HepG2 (cell line): ENCODE measurements around the gene TRIM8. TPM values are rescaled to one million over a fixed set of nuclear protein-coding genes. Genes with fewer than 3 reads are reported as not detected.

Experiments used
- ATAC-seq: fragments of 200-7000 bp; cut with Tn5 transposase; 3 replicates; pipeline ENCODE4 v1.9.1; 2020; ENCODE audit warnings: mild to moderate bottlenecking, moderate library complexity
- BruUV-seq: library from RNA; stranded (reverse); fragments of 400-500 nt; replicated peaks from 2 replicates; lab custom pipeline; 2021; lab: Mats Ljungman, UMichigan
- CTCF ChIA-PET: fragments of 300-600 bp; formaldehyde crosslinking; extraction: SDS; loops from one replicate; lab custom pipeline; 2021; ENCODE audit warnings: low total read pairs, inconsistent platforms, low intra/inter-chr PET ratio; lab: Yijun Ruan, JAX
- POLR2A ChIA-PET: fragments of 350-600 bp; sonication (Branson Sonifier 250); formaldehyde crosslinking; loops from one replicate; lab custom pipeline; 2020; ENCODE audit warnings: antibody characterized with exemption, inconsistent platforms; lab: Yijun Ruan, JAX
- DNase-seq: peaks from one replicate; pipeline ENCODE4 v3.0.0-alpha.2; 2015; ENCODE audit warnings: low spot score
- FAIRE-seq: peaks from 3 replicates; lab custom pipeline; 2011; peaks lifted over from hg19 to GRCh38; lab: Jason Lieb, UNC
- H2AFZ ChIP-seq: one replicate; pipeline ENCODE4 v1.6.1; 2011; ENCODE audit warnings: low read length, inconsistent platforms
- H3K27ac ChIP-seq: fragments of 300-600 bp; 3 replicates; pipeline ENCODE4 v1.8.0; 2011; ENCODE audit warnings: mixed run types, mild to moderate bottlenecking, mixed read lengths, low read length, inconsistent platforms; ENCODE audit not compliant: insufficient read depth; ENCODE audit errors: extremely low read length
- H3K27me3 ChIP-seq, 2 experiments: fragments of 200-600 bp in 1 of 2; 2 replicates in 1 of 2; 3 replicates in 1 of 2; pipeline versions ENCODE4 v1.6.0 to v1.8.0; 2011; ENCODE audit warnings: low read length in 2 of 2, mild to moderate bottlenecking in 2 of 2, moderate library complexity in 2 of 2, inconsistent platforms in 1 of 2; ENCODE audit not compliant: insufficient read depth in 2 of 2, control insufficient read depth in 1 of 2
- H3K36me3 ChIP-seq, 2 experiments: fragments of 200-600 bp in 1 of 2; replicated peaks in 1 of 2; 2 replicates in 1 of 2; 3 replicates in 1 of 2; pipeline versions ENCODE4 v1.5.1 to v1.8.0; 2011; ENCODE audit warnings: low read length in 2 of 2, inconsistent platforms in 1 of 2; ENCODE audit not compliant: insufficient read depth in 2 of 2, control insufficient read depth in 1 of 2
- H3K4me1 ChIP-seq: 2 replicates; pipeline ENCODE4 v1.5.1; 2012; ENCODE audit warnings: low read length, inconsistent platforms; ENCODE audit not compliant: insufficient read depth
- H3K4me2 ChIP-seq: 2 replicates; pipeline ENCODE4 v1.6.0; 2011; ENCODE audit warnings: low read depth, low read length, inconsistent platforms
- H3K4me3 ChIP-seq, 3 experiments: fragments of 200-600 bp in 1 of 3; sonication (generic), shearing (Covaris generic) in 1 of 3; replicated peaks in 1 of 3; 2 replicates each; pipeline ENCODE4 v1.5.1; 2011 to 2016; ENCODE audit warnings: low read length in 3 of 3, inconsistent platforms in 2 of 3, low read depth in 2 of 3, mild to moderate bottlenecking in 2 of 3, control low read depth in 1 of 3, mixed read lengths in 1 of 3; ENCODE audit not compliant: insufficient read depth in 1 of 3
- H3K79me2 ChIP-seq: one replicate; pipeline ENCODE4 v1.6.1; 2011; ENCODE audit warnings: low read length, inconsistent platforms; ENCODE audit not compliant: insufficient read depth
- H3K9ac ChIP-seq: 2 replicates; pipeline ENCODE4 v1.6.0; 2011; ENCODE audit warnings: mild to moderate bottlenecking, low read depth, low read length, inconsistent platforms; ENCODE audit not compliant: insufficient read depth
- H3K9me3 ChIP-seq: 2 replicates; pipeline ENCODE4 v1.5.1; 2012; ENCODE audit warnings: mild to moderate bottlenecking, low read length
- H4K20me1 ChIP-seq: 2 replicates; pipeline ENCODE4 v1.6.0; 2011; ENCODE audit warnings: inconsistent platforms, mild to moderate bottlenecking, low read length, moderate library complexity; ENCODE audit not compliant: insufficient read depth
- CENPX ChIP-seq: sonication (generic); formaldehyde crosslinking; IDR thresholded peaks from 2 replicates; pipeline ENCODE4 v1.9.0; 2021; ENCODE audit warnings: mild to moderate bottlenecking, missing genetic modification reagents, moderate library complexity
- FOXA1 ChIP-seq, 2 experiments: fragments of 450-650 bp in 1 of 2; sonication (generic) in 1 of 2; formaldehyde crosslinking in 1 of 2; IDR thresholded peaks; 2 replicates each; pipeline versions ENCODE4 v1.4.0 to v1.6.1; 2016 to 2020; ENCODE audit warnings: missing genetic modification reagents in 1 of 2
- KAT2B ChIP-seq: fragments of 150-350 bp; IDR thresholded peaks from 2 replicates; pipeline ENCODE4 v1.6.1; 2014; ENCODE audit warnings: low read depth, low read length, borderline replicate concordance
- NRL ChIP-seq: sonication (generic); formaldehyde crosslinking; IDR thresholded peaks from 2 replicates; pipeline ENCODE4 v1.5.0; 2020; ENCODE audit warnings: missing genetic modification reagents, mild to moderate bottlenecking, moderate library complexity, borderline replicate concordance
- PHF8 ChIP-seq: sonication (generic); formaldehyde crosslinking; IDR thresholded peaks from 2 replicates; pipeline ENCODE4 v1.5.0; 2020; ENCODE audit warnings: missing genetic modification reagents
- PRMT3 ChIP-seq: sonication (generic); formaldehyde crosslinking; IDR thresholded peaks from 2 replicates; pipeline ENCODE4 v1.8.1; 2022; ENCODE audit warnings: low read depth, mild to moderate bottlenecking, moderate library complexity, missing genetic modification reagents, borderline replicate concordance
- SMAD1 ChIP-seq: sonication (generic); formaldehyde crosslinking; IDR thresholded peaks from 2 replicates; pipeline ENCODE4 v1.4.0; 2020; ENCODE audit warnings: missing genetic modification reagents, low read depth, mild to moderate bottlenecking, borderline replicate concordance
- SPEN ChIP-seq: sonication (generic); formaldehyde crosslinking; IDR thresholded peaks from 2 replicates; pipeline ENCODE4 v1.5.1; 2020; ENCODE audit warnings: low read depth, mild to moderate bottlenecking, missing genetic modification reagents
- TAF15 ChIP-seq: fragments of 200-400 bp; formaldehyde crosslinking; IDR thresholded peaks from one replicate; pipeline ENCODE4 v1.6.1; 2018; ENCODE audit warnings: mild to moderate bottlenecking, low read depth, low read length; ENCODE audit not compliant: poor library complexity, severe bottlenecking
- TOE1 ChIP-seq: sonication (generic); formaldehyde crosslinking; IDR thresholded peaks from 2 replicates; pipeline ENCODE4 v1.4.0; 2020; ENCODE audit warnings: mild to moderate bottlenecking, missing genetic modification reagents
- ZBTB3 ChIP-seq: sonication (generic); formaldehyde crosslinking; IDR thresholded peaks from 2 replicates; pipeline ENCODE4 v1.4.0; 2020; ENCODE audit warnings: low read depth, mild to moderate bottlenecking, moderate library complexity, missing genetic modification reagents, borderline replicate concordance
- ZNF547 ChIP-seq: sonication (generic); formaldehyde crosslinking; IDR thresholded peaks from 2 replicates; pipeline ENCODE4 v1.5.1; 2020; ENCODE audit warnings: mild to moderate bottlenecking, missing genetic modification reagents
- ZSCAN21 ChIP-seq: sonication (generic); formaldehyde crosslinking; IDR thresholded peaks from 2 replicates; pipeline ENCODE4 v1.8.0; 2022; ENCODE audit warnings: mild to moderate bottlenecking, missing genetic modification reagents, moderate library complexity, borderline replicate concordance
- WGBS: methylation state at CpG from one replicate; pipeline ENCODE4 v1.1.6; 2017; ENCODE audit warnings: low lambda C conversion rate; 5-methylcytosine and 5-hydroxymethylcytosine counted together
- in situ Hi-C: cut with HindIII; loops from 2 replicates; pipeline ENCODE4 v1.10.0; 2017; ENCODE audit warnings: low pct_unique_long_range_greater_than_20kb; ENCODE audit not compliant: extremely low pct_ligation_motif_present
- intact Hi-C: fragments of 100-400 bp; cut with micrococcal nuclease; formaldehyde crosslinking; loops from one replicate; pipeline ENCODE4 v1.10.0; 2022; ENCODE audit not compliant: unreplicated experiment
- polyA plus RNA-seq, 8 experiments: library from polyadenylated mRNA; depleted of rRNA in 3 of 8; stranded (reverse) in 7 of 8; unstranded in 1 of 8; fragments of >200 nt; fragmentation: Illumina TruSeq in 4 of 8; extraction: Trizol in 4 of 8; gene quantifications; 2 replicates each; pipeline versions ENCODE4 v1.2.1 to v1.2.3, GENCODE V29; 2011 to 2016; ENCODE audit warnings: low read depth in 4 of 8, missing spikeins in 1 of 8, mixed read lengths in 1 of 8; ENCODE audit not compliant: insufficient read depth in 1 of 8
- total RNA-seq, 5 experiments: library from RNA; depleted of rRNA; stranded (reverse); fragments of >200 nt; fragmentation: Illumina TruSeq; extraction: Trizol; gene quantifications; 2 replicates each; pipeline ENCODE4 v1.2.3, GENCODE V29; 2016; ENCODE audit warnings: low read depth in 1 of 5
- TF ChIP-seq, protein P1 (sequence below): sonication (generic); formaldehyde crosslinking; IDR thresholded peaks from 2 replicates; pipeline ENCODE4 v1.4.0; 2020; ENCODE audit warnings: missing genetic modification reagents
- TF ChIP-seq, protein P2 (sequence below): IDR thresholded peaks from 2 replicates; pipeline ENCODE4 v1.6.1; 2016; ENCODE audit warnings: missing biosample characterization, missing genetic modification reagents, low read depth
- TF ChIP-seq, protein P3 (sequence below): sonication (generic); formaldehyde crosslinking; IDR thresholded peaks from 2 replicates; pipeline ENCODE4 v1.4.0; 2020; ENCODE audit warnings: mild to moderate bottlenecking, missing genetic modification reagents
- TF ChIP-seq, protein P4 (sequence below): sonication (generic); formaldehyde crosslinking; IDR thresholded peaks from 2 replicates; pipeline ENCODE4 v1.8.1; 2023; ENCODE audit warnings: mild to moderate bottlenecking, missing genetic modification reagents
- TF ChIP-seq, protein P5 (sequence below): sonication (generic); formaldehyde crosslinking; IDR thresholded peaks from 2 replicates; pipeline ENCODE4 v1.4.0; 2020; ENCODE audit warnings: mild to moderate bottlenecking, missing genetic modification reagents

TRIM8 gene
- total and polyA plus RNA-seq, 2 of the 13 experiments (the other 11 are each of a cell fraction or from before 2014, with no cell fraction given) = 38.9 to 66.5 TPM

DNA sequence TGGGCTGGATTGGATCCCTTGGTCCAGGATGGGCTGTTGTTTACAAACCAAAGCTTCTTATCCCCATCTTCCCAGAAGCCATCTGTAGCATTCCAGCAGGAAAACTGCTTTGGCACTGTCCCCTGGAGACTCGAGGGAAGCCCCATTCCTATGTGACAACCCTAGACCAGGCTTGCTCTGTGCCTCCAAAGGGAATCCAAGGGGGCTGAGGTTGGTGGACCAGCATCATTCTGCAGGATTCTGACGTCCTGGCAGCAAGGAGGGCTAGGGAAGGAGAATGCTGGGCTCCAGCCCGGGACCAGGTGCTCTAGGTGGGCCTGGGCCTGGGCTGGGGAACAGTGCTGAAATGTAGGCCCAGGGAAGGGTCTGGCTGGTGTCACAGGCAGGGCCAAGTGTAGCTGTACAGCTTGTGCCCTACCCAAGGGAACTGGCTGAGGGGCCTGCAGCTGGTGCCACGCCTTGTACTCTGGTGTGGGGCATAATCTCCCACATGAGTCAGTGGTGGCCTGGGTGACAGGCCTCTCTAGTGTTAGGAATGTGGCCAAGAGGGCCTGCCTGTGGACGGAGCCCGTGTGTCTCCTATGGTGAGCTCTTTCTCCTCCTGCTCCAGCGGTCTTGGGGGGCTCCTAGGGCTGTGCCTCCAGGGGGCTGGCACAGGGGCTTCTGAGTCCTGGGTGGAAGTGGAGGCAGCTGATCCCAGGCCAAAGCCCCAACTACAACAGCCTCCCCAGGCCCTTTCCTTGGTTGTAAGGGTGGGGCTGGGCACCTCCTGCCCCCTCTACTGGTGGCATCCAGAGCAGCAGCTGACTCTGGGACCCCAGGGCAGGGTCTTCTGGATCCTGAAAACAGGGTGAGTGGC, 25.2 kb downstream of the TRIM8 start:
- no TSS peak for BruUV-seq
- no peak for FAIRE-seq
- 0% methylated on average over 3 of the region's 7 CpGs for WGBS
- Histone ChIP-seq H3K27ac (no peak overlapping the region), H3K36me3 (no peaks in the 10 kb centered on the region), H3K27me3 (no peaks in the 10 kb centered on the region), H3K79me2 (no peaks in the 10 kb centered on the region), H3K9me3 (no peaks in the 10 kb centered on the region), H3K4me3 (peak overlapping the region; percentile 35 to 62 (median 36); a peak in 4 of 6 replicates), H3K4me1 (peaks cover 100% of the 10 kb centered on the region), H3K4me2 (peak overlapping the region; percentile 88), H3K9ac (peak overlapping the region; percentile 51), H4K20me1 (no peaks in the 10 kb centered on the region), H2AFZ (no peak overlapping the region)
- in situ Hi-C loops (no loop called here), intact Hi-C loops (no loop called here)
- ATAC-seq = peak; percentile 71
- DNase-seq = peak; percentile 64
- ChIA-PET CTCF (no interaction called here), POLR2A (interaction anchor here (0.8 to 2.3 kb wide), 8 partner anchors 8 to 166 kb away, joined by 3 to 17 read pairs (median 4); partner anchors contain the start of genes ACTR1A, SUFU and TRIM8)
- TF ChIP-seq SMAD1 (CRISPR knock-in tag) (no peak), NRL (CRISPR knock-in tag) (no peak), TAF15 (no peak), PRMT3 (CRISPR knock-in tag) (no peak), SPEN (CRISPR knock-in tag) (no peak), TOE1 (no peak), KAT2B (no peak), CENPX (CRISPR knock-in tag) (no peak), PHF8 (CRISPR knock-in tag) (no peak), ZNF547 (CRISPR knock-in tag) (no peak), ZSCAN21 (CRISPR knock-in tag) (no peak), FOXA1 (IDR thresholded peaks at IDR 0.05) (no peak), FOXA1 (CRISPR knock-in tag; IDR thresholded peaks at IDR 0.05) (no peak), ZBTB3 (no peak)
- TF ChIP-seq, protein P1, sequence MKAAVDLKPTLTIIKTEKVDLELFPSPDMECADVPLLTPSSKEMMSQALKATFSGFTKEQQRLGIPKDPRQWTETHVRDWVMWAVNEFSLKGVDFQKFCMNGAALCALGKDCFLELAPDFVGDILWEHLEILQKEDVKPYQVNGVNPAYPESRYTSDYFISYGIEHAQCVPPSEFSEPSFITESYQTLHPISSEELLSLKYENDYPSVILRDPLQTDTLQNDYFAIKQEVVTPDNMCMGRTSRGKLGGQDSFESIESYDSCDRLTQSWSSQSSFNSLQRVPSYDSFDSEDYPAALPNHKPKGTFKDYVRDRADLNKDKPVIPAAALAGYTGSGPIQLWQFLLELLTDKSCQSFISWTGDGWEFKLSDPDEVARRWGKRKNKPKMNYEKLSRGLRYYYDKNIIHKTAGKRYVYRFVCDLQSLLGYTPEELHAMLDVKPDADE = no peak
- TF ChIP-seq, protein P2, sequence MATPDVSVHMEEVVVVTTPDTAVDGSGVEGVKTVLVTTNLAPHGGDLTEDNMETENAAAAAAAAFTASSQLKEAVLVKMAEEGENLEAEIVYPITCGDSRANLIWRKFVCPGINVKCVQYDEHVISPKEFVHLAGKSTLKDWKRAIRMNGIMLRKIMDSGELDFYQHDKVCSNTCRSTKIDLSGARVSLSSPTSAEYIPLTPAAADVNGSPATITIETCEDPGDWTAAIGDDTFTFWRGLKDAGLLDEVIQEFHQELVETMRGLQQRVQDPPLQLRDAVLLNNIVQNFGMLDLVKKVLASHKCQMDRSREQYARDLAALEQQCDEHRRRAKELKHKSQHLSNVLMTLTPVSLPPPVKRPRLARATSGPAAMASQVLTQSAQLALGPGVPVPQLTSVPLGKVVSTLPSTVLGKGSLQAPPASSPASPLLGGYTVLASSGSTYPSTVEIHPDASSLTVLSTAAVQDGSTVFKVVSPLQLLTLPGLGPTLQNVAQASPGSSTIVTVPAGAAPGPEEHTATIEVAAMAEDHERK (CRISPR knock-in tag) = no peak
- TF ChIP-seq, protein P3, sequence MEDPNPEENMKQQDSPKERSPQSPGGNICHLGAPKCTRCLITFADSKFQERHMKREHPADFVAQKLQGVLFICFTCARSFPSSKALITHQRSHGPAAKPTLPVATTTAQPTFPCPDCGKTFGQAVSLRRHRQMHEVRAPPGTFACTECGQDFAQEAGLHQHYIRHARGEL (CRISPR knock-in tag) = no peak
- TF ChIP-seq, protein P4, sequence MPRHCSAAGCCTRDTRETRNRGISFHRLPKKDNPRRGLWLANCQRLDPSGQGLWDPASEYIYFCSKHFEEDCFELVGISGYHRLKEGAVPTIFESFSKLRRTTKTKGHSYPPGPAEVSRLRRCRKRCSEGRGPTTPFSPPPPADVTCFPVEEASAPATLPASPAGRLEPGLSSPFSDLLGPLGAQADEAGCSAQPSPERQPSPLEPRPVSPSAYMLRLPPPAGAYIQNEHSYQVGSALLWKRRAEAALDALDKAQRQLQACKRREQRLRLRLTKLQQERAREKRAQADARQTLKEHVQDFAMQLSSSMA = no peak
- TF ChIP-seq, protein P5, sequence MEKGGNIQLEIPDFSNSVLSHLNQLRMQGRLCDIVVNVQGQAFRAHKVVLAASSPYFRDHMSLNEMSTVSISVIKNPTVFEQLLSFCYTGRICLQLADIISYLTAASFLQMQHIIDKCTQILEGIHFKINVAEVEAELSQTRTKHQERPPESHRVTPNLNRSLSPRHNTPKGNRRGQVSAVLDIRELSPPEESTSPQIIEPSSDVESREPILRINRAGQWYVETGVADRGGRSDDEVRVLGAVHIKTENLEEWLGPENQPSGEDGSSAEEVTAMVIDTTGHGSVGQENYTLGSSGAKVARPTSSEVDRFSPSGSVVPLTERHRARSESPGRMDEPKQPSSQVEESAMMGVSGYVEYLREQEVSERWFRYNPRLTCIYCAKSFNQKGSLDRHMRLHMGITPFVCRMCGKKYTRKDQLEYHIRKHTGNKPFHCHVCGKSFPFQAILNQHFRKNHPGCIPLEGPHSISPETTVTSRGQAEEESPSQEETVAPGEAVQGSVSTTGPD (CRISPR knock-in tag) = no peak
